Measurements from ENCODE around the gene PLLP. TPM values are rescaled to one million over a fixed set of nuclear protein-coding genes. Genes with fewer than 3 reads are reported as not detected.

The PLLP gene
- total RNA-seq, 5 donors from 2014 or later (not counting 1 experiment from before 2014, with no cell fraction given) = 1.4 to 4.3 (median 3.3) TPM

DNA sequence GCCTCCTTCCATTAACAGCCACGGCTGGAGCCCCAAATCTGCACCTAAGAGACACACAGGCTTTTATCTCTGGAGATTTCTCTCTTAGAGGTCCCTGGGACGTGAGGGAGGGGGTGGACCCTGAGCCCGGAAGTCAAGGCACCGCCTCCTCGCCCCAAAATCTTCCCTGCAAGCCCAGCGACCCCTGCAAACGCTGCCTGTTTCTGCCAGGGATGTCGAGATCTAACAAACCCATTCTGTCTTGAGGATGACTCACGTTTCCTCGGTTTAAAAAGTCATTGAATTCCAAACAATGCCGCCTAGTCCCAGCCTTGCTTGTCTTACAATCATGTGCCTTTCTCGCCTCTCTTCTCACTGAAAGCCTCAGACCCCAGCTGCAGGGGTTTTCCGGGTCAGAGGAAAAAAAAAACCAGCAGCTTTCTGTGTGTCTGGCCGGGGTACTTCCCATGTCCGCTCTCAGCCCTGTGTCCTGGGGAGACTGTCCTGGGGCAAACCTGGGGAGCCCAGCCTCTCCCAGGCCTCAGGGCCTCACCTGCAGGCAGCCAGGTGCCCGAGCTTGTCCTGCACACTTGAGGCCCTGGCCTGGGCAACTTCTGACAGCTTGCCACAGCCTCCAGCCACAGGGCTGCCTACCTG lies 24.1 kb downstream of the PLLP start:
- POLR2A ChIA-PET = no interaction called here

GRCh38 chr16:57258910-57259475 lies 25.5 kb downstream of the PLLP start:
- H3K4me1 Mint-ChIP-seq = peaks cover 9 to 21% (median 17%) of the 10 kb centered on the region in 3 donors
- POLR2A ChIA-PET = interaction anchor here in 1 of 2 donors (0.7 kb wide), 1 partner anchor 14 kb away, joined by 8 read pairs; the partner anchor contains the start of gene ARL2BP
- no CpG with 5 or more reads among the region's 1 CpG for WGBS (ENCODE audit: insufficient coverage)
- H3K9me3 ChIP-seq = no peaks in the 10 kb centered on the region
- H3K36me3 ChIP-seq (ENCODE audit: control insufficient read depth in 2 of 2, extremely low read depth in 1 of 2, insufficient read depth in 1 of 2, low read length in 1 of 2) = peaks cover 2 to 9% of the 10 kb centered on the region in 2 donors
- H3K27ac ChIP-seq (ENCODE audit: low read length) = no peak overlapping the region
- CTCF ChIA-PET = interaction anchor here in 1 of 2 donors (0.6 kb wide), 2 partner anchors 865 to 887 kb away, joined by 3 to 6 read pairs; no protein-coding TSS in a partner anchor
- no peak for ATAC-seq (replicated peaks in 1 of 4)
- no peaks in the 10 kb centered on the region for H3K9me3 Mint-ChIP-seq
- H3K27me3 Mint-ChIP-seq = no peaks in the 10 kb centered on the region
- H3K4me1 ChIP-seq (ENCODE audit: control insufficient read depth in 1 of 2, extremely low read depth in 1 of 2, insufficient read depth in 2 of 2, low read length in 2 of 2) = peaks cover 5 to 22% of the 10 kb centered on the region in 2 experiments
- DNase-seq = peak in 1 of 35 experiments; percentile 2
- H3K27me3 ChIP-seq (replicated peaks in 1 of 2; ENCODE audit: control insufficient read depth in 2 of 2, extremely low read depth in 1 of 2, insufficient read depth in 2 of 2, low read length in 1 of 2) = no peaks in the 10 kb centered on the region
- H3K36me3 Mint-ChIP-seq = peaks cover 9% of the 10 kb centered on the region
- H3K4me3 Mint-ChIP-seq = no peak overlapping the region
- H3K4me3 ChIP-seq (ENCODE audit: control insufficient read depth in 1 of 2, extremely low read depth in 1 of 2, low read length in 1 of 2) = no peak overlapping the region
- H3K27ac Mint-ChIP-seq = peak overlapping the region; percentile 19 to 28

More for the DNA sequence above, 24.1 kb downstream of the PLLP start:
- Mint-ChIP-seq H3K9me3 (no peaks in the 10 kb centered on the region), H3K4me3 (peak overlapping the region; percentile 6 to 65 (median 13)), H3K36me3 (peaks cover 5% of the 10 kb centered on the region), H3K4me1 (peaks cover 14 to 31% (median 23%) of the 10 kb centered on the region in 3 donors), H3K27ac (peak overlapping the region; percentile 88 to 89), H3K27me3 (no peaks in the 10 kb centered on the region)
- Histone ChIP-seq H3K9me3 (no peaks in the 10 kb centered on the region), H3K4me1 (ENCODE audit: control insufficient read depth in 1 of 2, extremely low read depth in 1 of 2, insufficient read depth in 2 of 2, low read length in 2 of 2) (peaks cover 6 to 34% of the 10 kb centered on the region in 2 experiments), H3K4me3 (ENCODE audit: control insufficient read depth in 1 of 2, extremely low read depth in 1 of 2, low read length in 1 of 2) (no peak overlapping the region), H3K36me3 (ENCODE audit: control insufficient read depth in 2 of 2, extremely low read depth in 1 of 2, insufficient read depth in 1 of 2, low read length in 1 of 2) (peaks cover 0 to 6% of the 10 kb centered on the region in 2 donors), H3K27me3 (replicated peaks in 1 of 2; ENCODE audit: control insufficient read depth in 2 of 2, extremely low read depth in 1 of 2, insufficient read depth in 2 of 2, low read length in 1 of 2) (no peaks in the 10 kb centered on the region), H3K27ac (ENCODE audit: low read length) (no peak overlapping the region)
- WGBS (ENCODE audit: insufficient coverage) = 42% methylated on average over 13 of the region's 16 CpGs
- CTCF ChIA-PET = interaction anchor here in 1 of 2 donors (0.6 kb wide), 1 partner anchor 167 kb away, joined by 3 read pairs; no protein-coding TSS in a partner anchor
- DNase-seq = peak in 10 of 35 experiments; percentile 12 to 55 (median 38)
- ATAC-seq (replicated peaks in 1 of 4) = peak; percentile 39 to 78 (median 69)

DNA sequence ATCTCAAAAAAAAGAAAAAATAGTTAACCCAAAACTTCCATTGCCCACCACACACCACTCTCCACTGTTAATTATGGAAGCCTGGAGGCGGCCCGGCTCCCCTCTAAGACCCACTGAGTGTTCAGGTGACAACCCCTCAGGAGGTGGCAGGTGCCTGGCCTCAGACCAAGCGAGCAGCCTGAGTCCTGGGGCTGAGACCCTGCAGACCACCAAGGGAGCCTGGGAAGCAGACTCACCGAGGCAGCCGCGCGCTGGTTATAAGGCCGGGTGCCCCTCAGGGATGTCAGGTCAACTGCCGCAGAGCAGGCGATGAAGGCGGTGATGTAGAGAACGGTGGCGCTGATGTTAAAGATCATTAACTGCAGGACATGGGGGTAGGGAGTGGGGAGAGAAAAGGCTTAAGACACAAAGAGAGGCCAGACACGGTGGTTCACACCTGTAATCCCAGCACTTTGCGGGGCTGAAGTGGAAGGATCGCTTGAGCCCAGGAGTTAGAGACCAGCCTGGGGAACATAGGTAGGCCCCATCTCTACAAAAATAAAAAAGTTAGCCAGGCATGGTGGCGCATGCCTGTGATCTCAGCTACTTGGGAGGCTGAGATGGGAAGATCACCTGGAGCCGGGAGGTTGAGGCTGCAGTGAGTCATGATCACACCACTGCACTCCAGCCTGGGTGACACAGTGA lies 26.1 kb downstream of the PLLP start:
- DNase-seq = peak in 1 of 35 experiments; percentile 18
- Mint-ChIP-seq H3K36me3 (peaks cover 9% of the 10 kb centered on the region), H3K27ac (peak overlapping the region in 1 of 2 donors; percentile 16), H3K9me3 (no peaks in the 10 kb centered on the region), H3K27me3 (no peaks in the 10 kb centered on the region), H3K4me3 (no peak overlapping the region), H3K4me1 (peaks cover 9 to 21% (median 17%) of the 10 kb centered on the region in 3 donors)
- POLR2A ChIA-PET = no interaction called here
- H3K36me3 ChIP-seq (ENCODE audit: control insufficient read depth in 2 of 2, extremely low read depth in 1 of 2, insufficient read depth in 1 of 2, low read length in 1 of 2) = peaks cover 2 to 14% of the 10 kb centered on the region in 2 donors
- no peaks in the 10 kb centered on the region for H3K9me3 ChIP-seq
- H3K4me1 ChIP-seq (ENCODE audit: control insufficient read depth in 1 of 2, extremely low read depth in 1 of 2, insufficient read depth in 2 of 2, low read length in 2 of 2) = peaks cover 5 to 19% of the 10 kb centered on the region in 2 experiments
- no peak overlapping the region for H3K4me3 ChIP-seq (ENCODE audit: control insufficient read depth in 1 of 2, extremely low read depth in 1 of 2, low read length in 1 of 2)
- no peaks in the 10 kb centered on the region for H3K27me3 ChIP-seq (replicated peaks in 1 of 2; ENCODE audit: control insufficient read depth in 2 of 2, extremely low read depth in 1 of 2, insufficient read depth in 2 of 2, low read length in 1 of 2)
- no peak overlapping the region for H3K27ac ChIP-seq (ENCODE audit: low read length)
- CTCF ChIA-PET = interaction anchor here in 1 of 2 donors (0.6 kb wide), 1 partner anchor 865 kb away, joined by 3 read pairs; no protein-coding TSS in a partner anchor
- 95% methylated on average over 18 of the region's 18 CpGs for WGBS (ENCODE audit: insufficient coverage)
- no peak for ATAC-seq (replicated peaks in 1 of 4)

DNA sequence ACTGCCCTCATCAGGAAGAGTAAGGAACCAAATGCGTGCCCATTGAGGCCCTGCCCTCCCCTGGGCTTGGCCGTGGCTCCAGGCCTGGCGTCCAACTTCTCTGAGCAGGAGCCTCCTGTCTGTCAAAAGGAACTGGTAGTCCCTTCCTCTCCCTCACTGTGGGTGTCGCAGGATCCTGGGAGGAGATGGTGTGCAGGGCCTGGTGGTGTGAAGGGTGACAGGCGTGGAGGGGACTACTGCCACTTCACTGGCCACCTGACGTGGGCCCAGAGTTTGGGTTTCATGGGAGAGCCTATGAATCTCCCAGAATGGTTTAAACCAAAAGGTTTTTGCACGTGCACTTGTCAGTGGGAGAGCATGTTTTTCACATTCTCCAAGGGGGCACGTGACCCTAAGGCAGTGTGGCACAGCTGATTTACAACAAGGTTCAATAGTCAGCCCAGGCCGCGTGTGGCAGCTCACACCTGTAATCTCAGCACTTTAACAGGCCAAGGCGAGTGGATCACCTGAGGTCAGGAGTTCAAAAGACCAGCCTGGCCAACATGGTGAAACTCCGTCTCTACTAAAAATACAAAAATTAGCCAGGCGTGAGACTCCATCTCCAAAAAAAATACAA lies 26.9 kb downstream of the PLLP start:
- H3K27me3 Mint-ChIP-seq = no peaks in the 10 kb centered on the region
- ATAC-seq (replicated peaks in 1 of 4) (no peak), DNase-seq (peak in 1 of 35 experiments; percentile 19)
- Histone ChIP-seq H3K4me1 (ENCODE audit: control insufficient read depth in 1 of 2, extremely low read depth in 1 of 2, insufficient read depth in 2 of 2, low read length in 2 of 2) (peaks cover 5 to 19% of the 10 kb centered on the region in 2 experiments), H3K4me3 (ENCODE audit: control insufficient read depth in 1 of 2, extremely low read depth in 1 of 2, low read length in 1 of 2) (no peak overlapping the region), H3K9me3 (no peaks in the 10 kb centered on the region), H3K36me3 (ENCODE audit: control insufficient read depth in 2 of 2, extremely low read depth in 1 of 2, insufficient read depth in 1 of 2, low read length in 1 of 2) (peaks cover 2 to 22% of the 10 kb centered on the region in 2 donors), H3K27ac (ENCODE audit: low read length) (no peak overlapping the region), H3K27me3 (replicated peaks in 1 of 2; ENCODE audit: control insufficient read depth in 2 of 2, extremely low read depth in 1 of 2, insufficient read depth in 2 of 2, low read length in 1 of 2) (no peaks in the 10 kb centered on the region)
- peaks cover 11% of the 10 kb centered on the region for H3K36me3 Mint-ChIP-seq
- H3K9me3 Mint-ChIP-seq = no peaks in the 10 kb centered on the region
- 87% methylated on average over 10 of the region's 13 CpGs for WGBS (ENCODE audit: insufficient coverage)
- H3K4me3 Mint-ChIP-seq = no peak overlapping the region
- H3K27ac Mint-ChIP-seq = peak overlapping the region in 1 of 2 donors; percentile 28
- H3K4me1 Mint-ChIP-seq = peaks cover 9 to 18% (median 14%) of the 10 kb centered on the region in 3 donors
- POLR2A ChIA-PET = no interaction called here
- CTCF ChIA-PET = no interaction called here

GRCh38 chr16:57256601-57257395 lies 27.7 kb downstream of the PLLP start:
- Mint-ChIP-seq H3K4me1 (peaks cover 9 to 18% (median 14%) of the 10 kb centered on the region in 3 donors), H3K27me3 (no peaks in the 10 kb centered on the region), H3K27ac (no peak overlapping the region), H3K4me3 (no peak overlapping the region), H3K36me3 (peaks cover 18% of the 10 kb centered on the region), H3K9me3 (no peaks in the 10 kb centered on the region)
- 95% methylated on average over 10 of the region's 16 CpGs for WGBS (ENCODE audit: insufficient coverage)
- CTCF ChIA-PET = interaction anchor here in 1 of 2 donors (0.5 kb wide), 1 partner anchor 18 kb away, joined by 4 read pairs; no protein-coding TSS in a partner anchor
- H3K27me3 ChIP-seq (replicated peaks in 1 of 2; ENCODE audit: control insufficient read depth in 2 of 2, extremely low read depth in 1 of 2, insufficient read depth in 2 of 2, low read length in 1 of 2) = no peaks in the 10 kb centered on the region
- H3K9me3 ChIP-seq = no peaks in the 10 kb centered on the region
- DNase-seq (no peak), ATAC-seq (replicated peaks in 1 of 4) (no peak)
- POLR2A ChIA-PET = interaction anchor here in 1 of 2 donors (0.5 kb wide), 1 partner anchor 1400 kb away, joined by 6 read pairs; no protein-coding TSS in a partner anchor
- peaks cover 2 to 29% of the 10 kb centered on the region in 2 donors for H3K36me3 ChIP-seq (ENCODE audit: control insufficient read depth in 2 of 2, extremely low read depth in 1 of 2, insufficient read depth in 1 of 2, low read length in 1 of 2)
- no peak overlapping the region for H3K27ac ChIP-seq (ENCODE audit: low read length)
- H3K4me1 ChIP-seq (ENCODE audit: control insufficient read depth in 1 of 2, extremely low read depth in 1 of 2, insufficient read depth in 2 of 2, low read length in 2 of 2) = peaks cover 5 to 19% of the 10 kb centered on the region in 2 experiments
- no peak overlapping the region for H3K4me3 ChIP-seq (ENCODE audit: control insufficient read depth in 1 of 2, extremely low read depth in 1 of 2, low read length in 1 of 2)

All from T-cell (primary cell).